ENCODE data around the gene CCDC85C.

DNA sequence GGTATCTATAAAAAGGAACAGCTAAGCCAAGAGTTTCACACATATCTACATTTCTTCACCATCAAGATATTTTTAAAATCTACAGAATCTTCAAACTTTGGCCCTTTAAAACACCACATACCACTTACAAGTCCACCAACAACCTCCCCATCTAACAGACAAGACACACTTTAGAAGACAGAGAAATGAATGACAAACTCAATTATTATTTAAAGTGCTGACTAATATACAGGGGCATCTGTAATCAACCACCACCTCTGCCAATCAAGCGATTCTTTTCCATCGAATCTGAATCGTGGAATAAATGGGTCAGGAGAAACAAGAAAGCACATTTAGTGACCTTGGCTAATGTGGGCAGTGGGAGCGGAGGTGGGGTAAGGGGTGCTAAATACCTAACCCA, 131.1 kb downstream of the CCDC85C start:
- TF ChIP-seq NFE2L1 (CRISPR knock-in tag; IDR thresholded peaks at IDR 0.05): no peak
- no peak for TF ChIP-seq GABPB1 (CRISPR knock-in tag; IDR thresholded peaks at IDR 0.05)
- TF ChIP-seq, protein P1, sequence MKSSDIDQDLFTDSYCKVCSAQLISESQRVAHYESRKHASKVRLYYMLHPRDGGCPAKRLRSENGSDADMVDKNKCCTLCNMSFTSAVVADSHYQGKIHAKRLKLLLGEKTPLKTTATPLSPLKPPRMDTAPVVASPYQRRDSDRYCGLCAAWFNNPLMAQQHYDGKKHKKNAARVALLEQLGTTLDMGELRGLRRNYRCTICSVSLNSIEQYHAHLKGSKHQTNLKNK (CRISPR knock-in tag; IDR thresholded peaks at IDR 0.05): no peak
- TF ChIP-seq, protein P2, sequence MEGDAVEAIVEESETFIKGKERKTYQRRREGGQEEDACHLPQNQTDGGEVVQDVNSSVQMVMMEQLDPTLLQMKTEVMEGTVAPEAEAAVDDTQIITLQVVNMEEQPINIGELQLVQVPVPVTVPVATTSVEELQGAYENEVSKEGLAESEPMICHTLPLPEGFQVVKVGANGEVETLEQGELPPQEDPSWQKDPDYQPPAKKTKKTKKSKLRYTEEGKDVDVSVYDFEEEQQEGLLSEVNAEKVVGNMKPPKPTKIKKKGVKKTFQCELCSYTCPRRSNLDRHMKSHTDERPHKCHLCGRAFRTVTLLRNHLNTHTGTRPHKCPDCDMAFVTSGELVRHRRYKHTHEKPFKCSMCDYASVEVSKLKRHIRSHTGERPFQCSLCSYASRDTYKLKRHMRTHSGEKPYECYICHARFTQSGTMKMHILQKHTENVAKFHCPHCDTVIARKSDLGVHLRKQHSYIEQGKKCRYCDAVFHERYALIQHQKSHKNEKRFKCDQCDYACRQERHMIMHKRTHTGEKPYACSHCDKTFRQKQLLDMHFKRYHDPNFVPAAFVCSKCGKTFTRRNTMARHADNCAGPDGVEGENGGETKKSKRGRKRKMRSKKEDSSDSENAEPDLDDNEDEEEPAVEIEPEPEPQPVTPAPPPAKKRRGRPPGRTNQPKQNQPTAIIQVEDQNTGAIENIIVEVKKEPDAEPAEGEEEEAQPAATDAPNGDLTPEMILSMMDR (IDR thresholded peaks at IDR 0.05): no peak
- no peak for TF ChIP-seq CREM (CRISPR knock-in tag; IDR thresholded peaks at IDR 0.05)
- TF ChIP-seq, protein P3, sequence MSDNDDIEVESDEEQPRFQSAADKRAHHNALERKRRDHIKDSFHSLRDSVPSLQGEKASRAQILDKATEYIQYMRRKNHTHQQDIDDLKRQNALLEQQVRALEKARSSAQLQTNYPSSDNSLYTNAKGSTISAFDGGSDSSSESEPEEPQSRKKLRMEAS (CRISPR knock-in tag; IDR thresholded peaks at IDR 0.05): no peak
- no peak for TF ChIP-seq JUN (CRISPR knock-in tag; IDR thresholded peaks at IDR 0.05)
- no peak for TF ChIP-seq MXD4 (CRISPR knock-in tag; IDR thresholded peaks at IDR 0.05; ENCODE audit: borderline replicate concordance)
- TF ChIP-seq NR1H2 (CRISPR knock-in tag; IDR thresholded peaks at IDR 0.05): no peak
- TF ChIP-seq, protein P4, sequence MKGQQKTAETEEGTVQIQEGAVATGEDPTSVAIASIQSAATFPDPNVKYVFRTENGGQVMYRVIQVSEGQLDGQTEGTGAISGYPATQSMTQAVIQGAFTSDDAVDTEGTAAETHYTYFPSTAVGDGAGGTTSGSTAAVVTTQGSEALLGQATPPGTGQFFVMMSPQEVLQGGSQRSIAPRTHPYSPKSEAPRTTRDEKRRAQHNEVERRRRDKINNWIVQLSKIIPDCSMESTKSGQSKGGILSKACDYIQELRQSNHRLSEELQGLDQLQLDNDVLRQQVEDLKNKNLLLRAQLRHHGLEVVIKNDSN (CRISPR knock-in tag; IDR thresholded peaks at IDR 0.05): no peak
